Fibroblast of lung (primary cell): ENCODE results near the gene WSB1. TPM values are rescaled to one million over a fixed set of nuclear protein-coding genes. Genes with fewer than 3 reads are reported as not detected.

Source experiments
- DNase-seq, 2 donors: peaks; one replicate each; pipeline versions ENCODE4 v3.0.0 to v3.0.0-alpha.2; 2010; ENCODE audit warnings: low read depth in 2 of 2
- H2AFZ ChIP-seq: 2 replicates; pipeline ENCODE4 v1.5.1; 2012; ENCODE audit warnings: low read length, control low read depth, inconsistent platforms
- H3K27ac ChIP-seq: 2 replicates; pipeline ENCODE4 v1.5.1; 2011; ENCODE audit warnings: low read length, control low read depth; ENCODE audit not compliant: insufficient read depth
- H3K27me3 ChIP-seq: 2 replicates; pipeline ENCODE4 v1.5.1; 2011; ENCODE audit warnings: mild to moderate bottlenecking, low read length; ENCODE audit not compliant: control insufficient read depth, insufficient read depth
- H3K36me3 ChIP-seq: 2 replicates; pipeline ENCODE4 v1.5.1; 2011; ENCODE audit warnings: low read length; ENCODE audit not compliant: control insufficient read depth, insufficient read depth
- H3K4me1 ChIP-seq: 2 replicates; pipeline ENCODE4 v1.5.1; 2011; ENCODE audit warnings: low read length; ENCODE audit not compliant: control insufficient read depth, insufficient read depth; ENCODE audit errors: extremely low read depth
- H3K4me2 ChIP-seq: 2 replicates; pipeline ENCODE4 v1.5.1; 2011; ENCODE audit warnings: low read length, control low read depth; ENCODE audit not compliant: insufficient read depth; ENCODE audit errors: extremely low read depth
- H3K4me3 ChIP-seq, 4 experiments: fragments of 200-600 bp in 1 of 4; sonication (generic) in 1 of 4; replicated peaks in 1 of 4; 2 replicates each; pipeline ENCODE4 v1.5.1; 2011 to 2016; ENCODE audit warnings: low read length in 4 of 4, low read depth in 3 of 4, mild to moderate bottlenecking in 3 of 4, control low read depth in 2 of 4, inconsistent platforms in 1 of 4, mixed read lengths in 1 of 4; ENCODE audit not compliant: insufficient read depth in 1 of 4; ENCODE audit errors: control extremely low read depth in 1 of 4
- H3K79me2 ChIP-seq: 2 replicates; pipeline ENCODE4 v1.5.1; 2012; ENCODE audit warnings: mild to moderate bottlenecking, low read length, inconsistent platforms; ENCODE audit not compliant: control insufficient read depth, insufficient read depth
- H3K9ac ChIP-seq: 2 replicates; pipeline ENCODE4 v1.5.1; 2011; ENCODE audit warnings: mild to moderate bottlenecking, low read length, control low read depth; ENCODE audit not compliant: insufficient read depth
- H3K9me3 ChIP-seq: 2 replicates; pipeline ENCODE4 v1.5.1; 2012; ENCODE audit warnings: low read depth, low read length; ENCODE audit not compliant: control insufficient read depth, insufficient read depth
- H4K20me1 ChIP-seq: 2 replicates; pipeline ENCODE4 v1.5.1; 2011; ENCODE audit warnings: low read length; ENCODE audit not compliant: control insufficient read depth, insufficient read depth; ENCODE audit errors: extremely low read depth
- CTCF ChIP-seq, 2 donors: IDR thresholded peaks in 1 of 2; conservative IDR thresholded peaks in 1 of 2; 1 replicate in 1 of 2; 2 replicates in 1 of 2; pipeline ENCODE4 v1.5.1; 2011 to 2012; ENCODE audit warnings: low read length in 2 of 2, control low read depth in 1 of 2, inconsistent platforms in 1 of 2, low read depth in 1 of 2, mild to moderate bottlenecking in 1 of 2
- EZH2 ChIP-seq: IDR thresholded peaks from 2 replicates; pipeline ENCODE4 v1.5.1; 2012; ENCODE audit warnings: low read length, control low read depth, mild to moderate bottlenecking; ENCODE audit errors: missing control alignments
- polyA plus RNA-seq, 2 donors: library from polyadenylated mRNA; depleted of rRNA in 1 of 2; stranded (reverse) in 1 of 2; unstranded in 1 of 2; fragments of >200 nt; gene quantifications; 2 replicates each; pipeline ENCODE4 v1.2.1, GENCODE V29; 2011 to 2012; ENCODE audit warnings: missing spikeins in 1 of 2
- total RNA-seq: library from RNA; depleted of rRNA; stranded (reverse); fragments of >200 nt; gene quantifications from 2 replicates; pipeline ENCODE4 v1.2.1, GENCODE V29; 2014

WSB1 gene
- total and polyA plus RNA-seq, 2 donors (not counting 1 experiment from before 2014, with no cell fraction given): 96.3 to 139 TPM

- Histone ChIP-seq H2AFZ (no peak overlapping the region), H3K79me2 (no peaks in the 10 kb centered on the region), H3K9me3 (no peaks in the 10 kb centered on the region), H3K9ac (no peak overlapping the region), H3K36me3 (no peaks in the 10 kb centered on the region), H3K4me1 (peaks cover 2% of the 10 kb centered on the region), H3K27me3 (no peaks in the 10 kb centered on the region), H3K27ac (no peak overlapping the region), H3K4me3 (no peak overlapping the region), H3K4me2 (no peak overlapping the region), H4K20me1 (no peaks in the 10 kb centered on the region)
- TF ChIP-seq CTCF (conservative IDR thresholded peaks at IDR 0.05 in 1 of 2, IDR thresholded peaks at IDR 0.05 in 1 of 2; ENCODE audit: low read depth in 1 of 2, low read length in 2 of 2) (no peak), EZH2 (no peak)
- DNase-seq: no peak
Measured at GRCh38 chr17:27362503-27362902, 68.6 kb downstream of the WSB1 start.

GRCh38 chr17:27362909-27363308 lies 69.0 kb downstream of the WSB1 start:
- Histone ChIP-seq H3K27me3 (no peaks in the 10 kb centered on the region), H3K9me3 (no peaks in the 10 kb centered on the region), H3K36me3 (no peaks in the 10 kb centered on the region), H4K20me1 (no peaks in the 10 kb centered on the region), H3K4me3 (no peak overlapping the region), H2AFZ (no peak overlapping the region), H3K9ac (no peak overlapping the region), H3K4me2 (no peak overlapping the region), H3K27ac (no peak overlapping the region), H3K4me1 (peaks cover 2% of the 10 kb centered on the region), H3K79me2 (no peaks in the 10 kb centered on the region)
- no peak for DNase-seq
- no peak for TF ChIP-seq CTCF (conservative IDR thresholded peaks at IDR 0.05 in 1 of 2, IDR thresholded peaks at IDR 0.05 in 1 of 2; ENCODE audit: low read depth in 1 of 2, low read length in 2 of 2)
- TF ChIP-seq EZH2: no peak

GRCh38 chr17:27363326-27363725 lies 69.4 kb downstream of the WSB1 start:
- no peaks in the 10 kb centered on the region for H4K20me1 ChIP-seq
- no peak overlapping the region for H3K27ac ChIP-seq
- DNase-seq: no peak
- H3K9ac ChIP-seq: no peak overlapping the region
- TF ChIP-seq CTCF (conservative IDR thresholded peaks at IDR 0.05 in 1 of 2, IDR thresholded peaks at IDR 0.05 in 1 of 2; ENCODE audit: low read depth in 1 of 2, low read length in 2 of 2): no peak
- TF ChIP-seq EZH2: no peak
- H3K79me2 ChIP-seq: no peaks in the 10 kb centered on the region
- H3K4me2 ChIP-seq: no peak overlapping the region
- no peak overlapping the region for H3K4me3 ChIP-seq
- H3K9me3 ChIP-seq: no peaks in the 10 kb centered on the region
- peaks cover 2% of the 10 kb centered on the region for H3K4me1 ChIP-seq
- no peaks in the 10 kb centered on the region for H3K36me3 ChIP-seq
- H2AFZ ChIP-seq: no peak overlapping the region
- H3K27me3 ChIP-seq: no peaks in the 10 kb centered on the region

Other genes starting within 250 kb of the WSB1 start
- gene KSR1, start 162.3 kb downstream of the WSB1 start, total RNA-seq: 7.4 and 10.1 TPM in 2 replicates
- 5.3 TPM in 2 replicates for gene KSR1, start 162.3 kb downstream of the WSB1 start, polyA plus RNA-seq